HG02610 (cell line): ENCODE results near the gene PWWP2B.

Experiments used
- ATAC-seq: cut with Tn5 transposase; IDR thresholded peaks from one replicate; pipeline ENCODE4 v1.9.1; 2021; ENCODE audit warnings: mild to moderate bottlenecking, moderate library complexity; ENCODE audit not compliant: unreplicated experiment

PWWP2B gene

DNA sequence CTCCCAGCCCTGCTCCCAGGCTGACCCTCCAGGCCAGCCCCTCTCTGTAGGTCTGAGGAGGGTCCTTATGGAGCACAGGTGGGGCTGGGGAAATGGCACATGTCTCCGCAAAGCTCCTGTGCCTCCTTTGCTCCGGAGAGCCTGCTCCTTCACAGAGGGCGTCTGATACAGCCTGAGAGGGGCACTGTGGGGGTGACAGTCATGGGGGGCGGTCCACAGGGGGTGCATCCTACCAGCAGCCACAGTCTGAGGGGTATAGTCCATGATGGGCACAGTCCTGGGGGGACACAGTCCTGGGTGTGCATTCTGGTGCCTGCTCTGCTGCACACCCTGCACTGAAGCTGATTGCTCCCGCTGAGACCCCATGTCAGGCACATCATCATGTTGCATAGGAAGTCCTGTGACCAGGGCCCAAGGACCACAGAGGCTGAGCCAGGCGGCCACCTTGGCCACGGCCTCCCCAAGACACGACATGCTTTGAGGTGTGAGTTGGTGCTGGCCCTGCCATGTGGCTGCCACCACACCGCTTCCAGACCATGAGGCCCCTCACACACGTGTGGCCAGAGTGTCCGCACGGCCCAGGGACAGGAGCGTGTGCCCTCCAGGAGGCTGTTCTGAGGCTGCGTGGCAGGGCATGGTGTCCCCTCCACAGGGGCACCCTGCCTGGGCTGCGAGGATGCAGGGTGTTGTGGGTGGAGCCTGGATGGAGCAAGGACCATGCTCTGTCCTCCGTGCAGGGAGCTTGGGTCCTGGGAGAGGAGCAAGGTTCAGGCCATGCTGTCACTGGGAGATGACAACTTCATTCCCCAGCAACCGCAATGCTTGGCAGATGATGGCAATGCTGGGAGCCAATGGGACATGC is 59.2 kb downstream of the PWWP2B start:
- no peak for ATAC-seq

DNA sequence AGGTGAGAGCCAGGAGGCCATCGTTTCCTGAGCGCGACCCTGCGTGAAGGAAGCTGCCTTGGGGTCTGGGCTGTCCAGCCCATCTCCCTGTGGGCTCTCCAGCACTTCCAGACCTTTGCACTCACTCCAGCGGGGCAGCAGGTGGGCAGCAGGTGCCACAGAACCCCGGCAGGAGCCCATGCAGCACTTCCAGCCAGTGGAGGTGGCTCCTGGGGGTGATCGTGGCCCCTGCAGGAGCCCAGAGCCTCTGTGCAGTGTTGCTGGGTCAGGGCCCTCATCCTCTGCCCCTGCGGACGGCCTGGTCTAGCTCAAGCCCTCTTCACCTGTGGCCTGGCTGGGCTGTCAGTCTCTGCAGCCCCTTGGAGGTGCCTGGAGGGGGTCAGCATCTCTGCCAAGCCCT is 59.9 kb downstream of the PWWP2B start:
- ATAC-seq, result no peak

DNA sequence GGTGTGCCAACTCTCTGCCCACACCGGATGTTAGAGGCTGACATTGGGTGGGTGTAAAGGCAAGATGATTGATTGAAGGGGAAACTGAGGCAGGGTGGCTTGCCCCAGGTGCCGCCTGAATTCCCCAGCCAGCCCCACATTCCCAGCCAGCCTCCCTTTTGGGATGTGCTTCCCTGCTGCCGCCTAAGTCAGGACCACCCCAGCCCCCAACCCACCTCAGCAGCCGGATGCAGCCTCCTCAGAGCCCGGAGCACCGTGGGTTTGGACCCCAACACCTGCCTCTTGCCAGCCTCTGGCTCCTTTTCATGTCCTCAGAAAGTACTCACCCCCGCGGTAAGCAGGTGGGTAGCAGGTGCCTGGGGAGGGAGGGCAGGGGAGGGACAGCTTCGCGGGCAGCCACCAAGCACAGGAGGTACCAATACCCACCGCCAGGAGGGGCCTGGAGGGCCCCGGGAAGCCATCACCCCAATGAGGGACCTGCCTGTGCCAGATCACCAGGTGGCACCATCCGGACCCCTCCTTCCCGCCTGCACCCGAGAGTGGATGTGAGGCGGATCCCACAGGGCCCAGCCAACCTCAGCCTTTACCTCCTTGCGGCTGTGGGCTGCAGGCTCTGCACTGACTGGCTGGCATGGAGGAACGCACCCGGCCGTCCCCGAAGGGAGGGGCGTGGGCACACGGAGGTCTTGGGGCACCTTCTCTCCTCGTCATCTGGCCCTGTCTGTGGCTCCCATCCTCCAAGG is 60.5 kb downstream of the PWWP2B start:
- ATAC-seq, result no peak

DNA sequence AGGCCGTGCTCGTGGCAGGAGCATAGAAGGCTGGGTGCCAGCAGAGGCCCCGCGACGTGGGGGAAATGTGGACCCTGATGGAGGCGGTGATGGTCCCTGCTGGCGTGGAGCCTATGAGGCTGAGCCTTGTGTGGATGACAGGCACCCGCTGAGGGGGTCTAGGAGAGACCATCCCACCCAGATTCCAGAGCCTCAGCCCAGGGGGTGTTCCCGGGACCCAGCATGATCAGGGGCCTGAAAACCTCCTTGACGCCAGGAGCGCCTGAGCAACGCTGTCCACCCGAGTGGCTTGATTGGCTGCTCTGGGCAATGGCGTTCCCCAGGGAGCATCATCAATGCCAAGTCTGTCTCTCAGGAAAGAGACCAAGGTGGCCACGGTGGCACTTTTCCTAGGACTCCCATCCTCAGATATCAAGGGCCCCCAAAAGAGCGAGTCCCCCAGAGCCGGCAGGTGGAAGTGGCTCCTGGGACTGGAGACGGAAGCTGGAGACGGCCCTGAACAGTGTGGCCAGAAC is 61.1 kb downstream of the PWWP2B start:
- no peak for ATAC-seq

DNA sequence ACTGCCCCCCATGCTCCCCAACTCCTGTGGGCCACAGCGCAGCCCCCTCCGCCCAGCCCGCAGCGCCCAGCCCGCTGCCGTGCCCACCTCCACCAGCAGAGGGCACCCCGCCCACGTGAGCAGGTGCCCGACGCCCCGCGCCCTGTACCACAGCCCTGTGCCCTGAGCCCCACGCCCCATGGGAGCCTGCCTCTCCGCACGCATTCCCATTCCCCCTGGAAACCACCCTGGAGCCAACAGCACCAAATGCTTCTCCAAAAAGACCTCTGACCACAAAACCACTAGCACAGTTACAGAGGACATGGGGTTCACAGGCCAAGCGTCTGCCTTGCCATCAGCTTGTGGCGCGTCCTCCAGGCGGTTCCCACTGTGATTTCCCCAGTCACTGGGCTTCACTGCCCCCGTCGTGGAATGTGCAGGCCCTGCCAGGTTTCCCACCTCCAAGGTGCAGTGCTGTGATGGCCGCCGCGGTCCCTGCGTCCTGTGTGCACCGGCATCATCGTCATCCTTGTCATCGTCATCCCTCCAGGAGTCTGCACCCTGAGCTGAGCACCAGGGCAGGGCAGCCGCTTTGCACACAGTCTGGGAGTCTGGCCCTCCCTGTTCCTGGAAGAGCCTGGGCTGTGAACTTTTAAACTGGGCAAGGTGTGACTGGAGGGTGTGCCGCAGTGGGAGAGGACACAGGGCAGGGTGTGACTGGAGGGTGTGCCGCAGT is 61.7 kb downstream of the PWWP2B start:
- no peak for ATAC-seq

DNA sequence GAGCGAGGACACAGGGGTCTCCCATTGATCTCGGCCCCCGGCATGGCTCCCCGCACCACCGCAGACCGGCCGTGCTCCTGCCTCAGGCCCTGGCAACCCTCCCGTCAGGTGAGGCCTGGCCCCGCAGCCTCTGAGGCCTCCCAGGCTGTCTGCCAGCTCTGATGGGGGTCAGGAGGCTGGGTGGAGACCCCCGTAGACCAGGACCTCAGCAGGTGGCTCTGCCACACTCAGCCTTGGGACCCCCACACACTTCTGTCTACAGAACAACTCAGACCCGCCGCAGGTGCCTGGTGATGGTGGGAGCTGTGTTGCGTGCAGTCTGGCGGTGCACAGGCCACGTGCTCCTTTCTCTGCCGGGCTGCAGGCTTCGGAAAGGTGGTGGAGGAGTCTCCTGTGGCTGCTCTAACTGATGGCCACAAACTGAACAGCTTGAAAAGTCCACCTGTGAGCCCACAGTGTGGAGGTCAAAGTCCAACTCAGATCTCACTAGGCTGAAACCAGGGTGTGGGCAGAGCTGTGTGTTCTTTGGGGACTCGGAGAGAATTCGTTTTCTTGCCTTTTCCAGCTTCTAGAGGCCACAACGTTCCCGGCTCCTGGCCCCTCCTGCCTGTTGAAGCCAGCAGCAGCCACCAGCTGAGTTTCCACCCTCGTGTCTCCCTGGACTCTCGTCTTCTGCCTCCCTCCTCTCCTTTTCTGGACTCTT is 62.5 kb downstream of the PWWP2B start:
- ATAC-seq, result no peak

GRCh38 chr10:132460071-132460470 is 63.1 kb downstream of the PWWP2B start:
- ATAC-seq, result no peak

GRCh38 chr10:132460691-132461090 is 63.7 kb downstream of the PWWP2B start:
- ATAC-seq, result no peak

GRCh38 chr10:132461103-132461682 is 64.2 kb downstream of the PWWP2B start:
- no peak for ATAC-seq

DNA sequence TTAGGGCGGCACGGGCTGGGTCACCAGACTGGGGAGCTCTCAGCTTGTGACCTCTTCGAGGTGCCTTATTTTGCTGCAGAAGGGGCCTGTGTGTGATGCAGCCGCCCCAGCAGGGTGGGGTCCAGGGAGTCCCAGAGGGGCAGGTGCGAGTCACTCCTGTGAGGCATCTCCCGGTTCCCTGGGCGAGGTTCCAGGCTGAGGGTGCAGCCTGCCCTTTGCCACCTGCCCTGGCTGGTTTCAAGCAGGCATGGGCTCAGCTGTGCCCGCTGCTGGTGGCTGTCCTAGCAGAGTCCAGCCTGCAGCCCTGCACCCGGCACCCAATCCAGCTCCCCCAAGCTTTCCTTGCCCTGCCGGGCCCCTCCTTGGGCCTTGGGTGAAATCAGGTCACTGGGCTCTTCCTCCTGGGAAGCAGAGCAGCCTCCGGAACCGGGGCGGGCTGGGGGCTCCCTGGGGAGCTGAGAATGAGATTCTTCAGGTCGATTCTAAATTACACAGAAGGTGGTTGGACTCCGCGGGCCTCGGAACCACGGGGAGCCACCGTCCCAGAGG is 64.8 kb downstream of the PWWP2B start:
- ATAC-seq, result no peak

- ATAC-seq, result no peak
Measured at GRCh38 chr10:132462463-132463332, 65.7 kb downstream of the PWWP2B start.

GRCh38 chr10:132463333-132464255 is 66.6 kb downstream of the PWWP2B start:
- ATAC-seq, result no peak

DNA sequence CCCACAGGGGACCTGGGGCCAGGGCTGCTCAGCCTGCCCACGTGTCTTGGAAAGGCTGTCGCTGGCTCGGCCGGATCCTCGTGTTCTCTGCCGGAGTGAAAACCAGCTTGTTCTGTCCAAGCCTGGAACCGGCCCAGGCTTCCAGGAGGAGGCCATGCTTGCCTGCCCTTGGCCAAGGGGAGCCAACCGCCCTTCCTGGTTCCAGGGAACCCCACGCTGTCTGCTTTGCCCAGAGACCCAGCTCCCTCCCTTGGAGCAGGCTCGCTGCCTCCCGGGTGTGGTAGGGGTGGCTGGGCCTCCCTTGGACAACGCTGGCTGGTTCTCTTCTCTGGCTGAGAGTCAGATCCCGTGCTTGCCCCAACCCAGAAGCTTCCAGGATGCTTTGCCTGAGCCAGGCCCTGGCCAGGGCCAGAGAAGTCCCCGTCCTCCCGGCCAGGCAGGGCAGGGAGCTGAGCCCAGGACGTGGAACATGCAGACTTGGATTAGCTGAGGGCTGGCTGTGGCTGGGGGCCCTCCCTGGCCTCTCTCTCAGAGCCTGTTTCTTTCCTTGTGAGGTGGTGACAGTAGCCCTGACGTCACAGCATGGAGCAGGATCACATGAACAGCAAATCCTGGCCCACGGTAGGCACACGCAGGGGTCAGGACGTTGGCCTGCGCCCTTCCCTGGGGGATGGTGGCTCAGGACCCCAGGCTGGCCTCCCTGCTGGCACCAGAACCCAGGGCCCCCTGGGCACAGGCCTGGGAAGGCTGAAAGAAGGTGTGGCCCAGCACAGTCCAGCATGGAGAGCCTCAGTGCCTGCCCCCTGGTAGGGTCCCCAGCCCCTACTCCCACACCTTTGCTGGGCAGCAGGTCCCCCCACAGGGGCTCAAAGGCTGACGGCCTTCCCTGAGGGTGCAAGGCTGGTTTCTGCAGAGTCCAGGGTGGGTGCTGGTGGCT is 67.5 kb downstream of the PWWP2B start:
- no peak for ATAC-seq

GRCh38 chr10:132465193-132465888 is 68.3 kb downstream of the PWWP2B start:
- ATAC-seq, result no peak

GRCh38 chr10:132465889-132466519 is 69.0 kb downstream of the PWWP2B start:
- ATAC-seq, result no peak
